Lower leg skin (tissue), 4 donors: ENCODE results near the gene NALF2. TPM values are rescaled to one million over a fixed set of nuclear protein-coding genes. Genes with fewer than 3 reads are reported as not detected.

Source experiments
- DNase-seq, 2 donors: peaks; one replicate each; pipeline ENCODE4 v3.0.0-alpha.2; 2019; ENCODE audit warnings: low spot score in 2 of 2
- H3K4me3 ChIP-seq: fragments of 200-600 bp; sonication (generic); 2 replicates; pipeline ENCODE4 v1.5.1; 2017; ENCODE audit warnings: mild to moderate bottlenecking, low read depth; ENCODE audit not compliant: poor library complexity, severe bottlenecking
- CTCF ChIP-seq, 3 donors: fragments of 450-650 bp; IDR thresholded peaks; one replicate each; pipeline ENCODE4 v1.5.1; 2016; ENCODE audit warnings: antibody characterized with exemption in 3 of 3, mild to moderate bottlenecking in 3 of 3, moderate library complexity in 2 of 3
- POLR2A ChIP-seq, 2 donors: fragments of 450-650 bp; IDR thresholded peaks; one replicate each; pipeline ENCODE4 v1.6.1; 2016 to 2017; ENCODE audit warnings: antibody characterized with exemption in 2 of 2, mild to moderate bottlenecking in 1 of 2, moderate library complexity in 1 of 2
- WGBS, 2 donors: methylation state at CpG; one replicate each; pipeline ENCODE4 v1.1.5; 2018; 5-methylcytosine and 5-hydroxymethylcytosine counted together
- intact Hi-C: fragments of 100-400 bp; cut with DNase I; formaldehyde crosslinking; loops from one replicate; pipeline ENCODE4 v1.15.0; 2023; ENCODE audit warnings: low total_unique reads
- total RNA-seq, 4 donors: library from RNA; depleted of rRNA; stranded (reverse); fragments of >200 nt; gene quantifications; one replicate each; pipeline ENCODE4 v1.1.0, GENCODE V29; 2016

Gene NALF2
- total RNA-seq, 4 donors from 2014 or later: 0.19 TPM; not detected in 3

GRCh38 chrX:69493766-69494165, 10.4 kb upstream of the NALF2 start:
- intact Hi-C loops: no loop called here
- TF ChIP-seq CTCF (IDR thresholded peaks at IDR 0.05) (no peak), POLR2A (IDR thresholded peaks at IDR 0.05) (no peak)
- no peak for DNase-seq
- WGBS, 2 donors: 52 to 83% methylated on average over 1 of the region's 1 CpG
- no peak overlapping the region for H3K4me3 ChIP-seq

- intact Hi-C loops: no loop called here
- 65 to 69% methylated on average over 1 of the region's 1 CpG for WGBS, 2 donors
- TF ChIP-seq POLR2A (IDR thresholded peaks at IDR 0.05): no peak
- TF ChIP-seq CTCF (IDR thresholded peaks at IDR 0.05): no peak
- DNase-seq: no peak
- no peak overlapping the region for H3K4me3 ChIP-seq
These were observed 7.9 kb upstream of the NALF2 start for GRCh38 chrX:69496183-69496582.

GRCh38 chrX:69501429-69501828, 2.7 kb upstream of the NALF2 start:
- no peak for TF ChIP-seq POLR2A (IDR thresholded peaks at IDR 0.05)
- no peak for TF ChIP-seq CTCF (IDR thresholded peaks at IDR 0.05)
- WGBS, 2 donors: 45 to 64% methylated on average over 3 of the region's 3 CpGs
- H3K4me3 ChIP-seq: no peak overlapping the region
- intact Hi-C loops: no loop called here
- DNase-seq: no peak

GRCh38 chrX:69503228-69503781, 821 bp upstream of the NALF2 start:
- WGBS, 2 donors: 29 to 44% methylated on average over 12 to 16 of the region's 16 CpGs
- intact Hi-C loops: no loop called here
- DNase-seq: no peak
- TF ChIP-seq CTCF (IDR thresholded peaks at IDR 0.05) (no peak), POLR2A (IDR thresholded peaks at IDR 0.05) (no peak)
- no peak overlapping the region for H3K4me3 ChIP-seq

- TF ChIP-seq POLR2A (IDR thresholded peaks at IDR 0.05) (no peak), CTCF (IDR thresholded peaks at IDR 0.05) (no peak)
- no peak for DNase-seq
- WGBS, 2 donors: 51% methylated on average over 57 of the region's 146 CpGs; no CpG with 5 or more reads in 1 of the 2 donors
- no peak overlapping the region for H3K4me3 ChIP-seq
- intact Hi-C loops: no loop called here
These were observed 793 bp downstream of the NALF2 start for GRCh38 chrX:69504626-69505612.
